Ishikawa (cell line): Measurements from ENCODE around the gene RAB9B.

Source experiments
- CEBPB ChIP-seq: IDR thresholded peaks from 2 replicates; pipeline ENCODE4 v1.6.1; 2012
- CREB1 ChIP-seq: IDR thresholded peaks from 2 replicates; pipeline ENCODE4 v1.6.1; 2012; ENCODE audit warnings: low read depth
- EGR1 ChIP-seq: IDR thresholded peaks from 2 replicates; pipeline ENCODE4 v1.6.1; 2012
- EP300 ChIP-seq: IDR thresholded peaks from 2 replicates; pipeline ENCODE4 v1.6.1; 2012; ENCODE audit warnings: borderline replicate concordance
- FOXM1 ChIP-seq: IDR thresholded peaks from 2 replicates; pipeline ENCODE4 v1.6.1; 2012; ENCODE audit warnings: low read depth, borderline replicate concordance
- NFIC ChIP-seq: IDR thresholded peaks from 2 replicates; pipeline ENCODE4 v1.6.1; 2012
- RAD21 ChIP-seq: IDR thresholded peaks from 2 replicates; pipeline ENCODE4 v1.6.1; 2012; ENCODE audit warnings: low read depth
- TAF1 ChIP-seq: IDR thresholded peaks from 2 replicates; pipeline ENCODE4 v1.6.1; 2012; ENCODE audit warnings: low read depth, mild to moderate bottlenecking
- TCF12 ChIP-seq: IDR thresholded peaks from 2 replicates; pipeline ENCODE4 v1.6.1; 2012; ENCODE audit warnings: low read depth
- TEAD4 ChIP-seq: IDR thresholded peaks from 2 replicates; pipeline ENCODE4 v1.6.1; 2012
- YY1 ChIP-seq: IDR thresholded peaks from 2 replicates; pipeline ENCODE4 v1.6.1; 2012; ENCODE audit warnings: low read depth
- ZBTB7A ChIP-seq: IDR thresholded peaks from 2 replicates; pipeline ENCODE4 v1.6.1; 2012; ENCODE audit warnings: low read depth
- TF ChIP-seq, protein P1 (sequence below): IDR thresholded peaks from 2 replicates; pipeline ENCODE4 v1.6.1; 2012
- TF ChIP-seq, protein P2 (sequence below): IDR thresholded peaks from 2 replicates; pipeline ENCODE4 v1.6.1; 2012; ENCODE audit warnings: low read depth, mild to moderate bottlenecking
- TF ChIP-seq, protein P3 (sequence below): IDR thresholded peaks from 2 replicates; pipeline ENCODE4 v1.6.1; 2012

Gene RAB9B

DNA sequence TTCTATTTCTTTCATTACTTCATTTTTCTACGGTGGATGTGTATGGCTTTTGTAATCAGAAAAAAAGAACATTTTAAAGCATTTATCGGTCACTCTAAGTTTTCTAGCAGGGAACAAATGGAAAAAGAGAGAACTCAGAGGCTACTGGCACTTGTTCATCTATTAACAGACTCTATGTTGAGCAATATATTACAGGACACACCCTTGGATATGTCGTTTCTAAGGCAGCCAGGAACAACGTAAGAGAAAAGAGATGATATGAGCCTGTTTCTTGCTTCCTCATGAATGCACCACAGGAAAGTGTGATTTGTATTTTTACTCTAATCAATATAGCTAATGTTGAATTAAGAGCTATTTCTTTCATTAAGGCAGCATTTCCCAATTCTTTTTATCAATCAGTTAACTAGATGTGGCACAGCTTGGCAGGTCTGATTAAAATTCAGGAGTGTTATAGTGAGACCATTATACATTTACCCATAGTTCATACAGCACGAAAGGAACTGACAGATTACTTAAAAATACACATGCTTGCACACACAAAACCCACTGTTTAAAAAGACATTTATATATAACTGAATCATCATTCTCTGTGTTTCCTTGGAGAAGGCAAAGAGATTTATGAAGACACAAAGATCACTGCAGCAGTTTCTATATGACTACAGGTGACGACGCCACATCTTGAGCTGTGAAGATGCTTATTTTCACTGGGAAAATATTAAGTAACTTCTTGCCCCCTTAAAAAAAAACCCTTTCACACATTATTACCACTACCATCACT lies 13.0 kb downstream of the RAB9B start:
- TF ChIP-seq EP300 (no peak), EGR1 (no peak), CREB1 (no peak)
- TF ChIP-seq, protein P1, sequence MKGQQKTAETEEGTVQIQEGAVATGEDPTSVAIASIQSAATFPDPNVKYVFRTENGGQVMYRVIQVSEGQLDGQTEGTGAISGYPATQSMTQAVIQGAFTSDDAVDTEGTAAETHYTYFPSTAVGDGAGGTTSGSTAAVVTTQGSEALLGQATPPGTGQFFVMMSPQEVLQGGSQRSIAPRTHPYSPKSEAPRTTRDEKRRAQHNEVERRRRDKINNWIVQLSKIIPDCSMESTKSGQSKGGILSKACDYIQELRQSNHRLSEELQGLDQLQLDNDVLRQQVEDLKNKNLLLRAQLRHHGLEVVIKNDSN, result no peak

DNA sequence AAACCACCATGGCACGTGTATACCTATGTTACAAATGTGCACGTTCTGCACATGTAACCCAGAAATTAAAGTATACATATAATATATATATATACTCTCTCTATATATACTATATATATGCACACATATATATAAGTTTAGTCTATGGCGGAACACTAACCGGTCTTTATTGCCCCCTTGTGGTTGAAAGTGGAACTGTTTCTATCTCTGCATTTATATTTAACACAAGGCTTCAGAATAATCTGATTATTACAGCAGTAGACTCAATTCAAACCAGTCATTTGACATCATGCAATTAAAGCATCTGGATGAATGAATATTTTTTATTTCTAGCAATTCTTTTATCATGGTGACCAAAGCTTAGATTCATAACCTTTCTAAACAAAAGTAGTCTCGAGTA lies 14.6 kb downstream of the RAB9B start:
- TF ChIP-seq EP300 (no peak), RAD21 (peak; percentile 55)

DNA sequence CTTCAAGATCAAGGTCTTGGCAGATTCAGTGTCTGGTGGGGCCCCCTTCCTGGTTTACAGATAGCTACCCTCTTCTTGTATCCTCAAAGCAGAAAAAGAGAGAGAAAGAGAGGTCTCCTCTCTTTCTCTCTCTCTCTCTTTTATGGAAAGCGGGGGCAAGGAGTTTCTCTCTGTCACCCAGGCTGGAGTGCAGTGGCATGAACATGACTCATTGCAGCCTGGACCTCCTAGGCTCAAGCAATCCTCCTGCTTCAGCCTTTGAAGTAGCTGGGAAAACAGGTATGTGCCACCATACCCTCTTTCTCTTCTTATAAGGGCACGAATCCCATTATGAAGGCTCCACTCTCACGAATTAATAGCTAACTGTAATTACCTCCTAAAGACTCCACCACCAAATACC lies 20.2 kb downstream of the RAB9B start:
- no peak for TF ChIP-seq TAF1
- TF ChIP-seq ZBTB7A, result no peak
- TF ChIP-seq, protein P2, sequence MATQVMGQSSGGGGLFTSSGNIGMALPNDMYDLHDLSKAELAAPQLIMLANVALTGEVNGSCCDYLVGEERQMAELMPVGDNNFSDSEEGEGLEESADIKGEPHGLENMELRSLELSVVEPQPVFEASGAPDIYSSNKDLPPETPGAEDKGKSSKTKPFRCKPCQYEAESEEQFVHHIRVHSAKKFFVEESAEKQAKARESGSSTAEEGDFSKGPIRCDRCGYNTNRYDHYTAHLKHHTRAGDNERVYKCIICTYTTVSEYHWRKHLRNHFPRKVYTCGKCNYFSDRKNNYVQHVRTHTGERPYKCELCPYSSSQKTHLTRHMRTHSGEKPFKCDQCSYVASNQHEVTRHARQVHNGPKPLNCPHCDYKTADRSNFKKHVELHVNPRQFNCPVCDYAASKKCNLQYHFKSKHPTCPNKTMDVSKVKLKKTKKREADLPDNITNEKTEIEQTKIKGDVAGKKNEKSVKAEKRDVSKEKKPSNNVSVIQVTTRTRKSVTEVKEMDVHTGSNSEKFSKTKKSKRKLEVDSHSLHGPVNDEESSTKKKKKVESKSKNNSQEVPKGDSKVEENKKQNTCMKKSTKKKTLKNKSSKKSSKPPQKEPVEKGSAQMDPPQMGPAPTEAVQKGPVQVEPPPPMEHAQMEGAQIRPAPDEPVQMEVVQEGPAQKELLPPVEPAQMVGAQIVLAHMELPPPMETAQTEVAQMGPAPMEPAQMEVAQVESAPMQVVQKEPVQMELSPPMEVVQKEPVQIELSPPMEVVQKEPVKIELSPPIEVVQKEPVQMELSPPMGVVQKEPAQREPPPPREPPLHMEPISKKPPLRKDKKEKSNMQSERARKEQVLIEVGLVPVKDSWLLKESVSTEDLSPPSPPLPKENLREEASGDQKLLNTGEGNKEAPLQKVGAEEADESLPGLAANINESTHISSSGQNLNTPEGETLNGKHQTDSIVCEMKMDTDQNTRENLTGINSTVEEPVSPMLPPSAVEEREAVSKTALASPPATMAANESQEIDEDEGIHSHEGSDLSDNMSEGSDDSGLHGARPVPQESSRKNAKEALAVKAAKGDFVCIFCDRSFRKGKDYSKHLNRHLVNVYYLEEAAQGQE, result no peak
- TF ChIP-seq FOXM1, result no peak
- no peak for TF ChIP-seq EGR1
- no peak for TF ChIP-seq CEBPB
- TF ChIP-seq, protein P3, sequence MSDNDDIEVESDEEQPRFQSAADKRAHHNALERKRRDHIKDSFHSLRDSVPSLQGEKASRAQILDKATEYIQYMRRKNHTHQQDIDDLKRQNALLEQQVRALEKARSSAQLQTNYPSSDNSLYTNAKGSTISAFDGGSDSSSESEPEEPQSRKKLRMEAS, result no peak
- no peak for TF ChIP-seq EP300
- no peak for TF ChIP-seq CREB1
- TF ChIP-seq, protein P1, result no peak
- no peak for TF ChIP-seq TCF12
- no peak for TF ChIP-seq NFIC
- TF ChIP-seq RAD21, result no peak
- TF ChIP-seq YY1, result no peak
- TF ChIP-seq TEAD4, result no peak

DNA sequence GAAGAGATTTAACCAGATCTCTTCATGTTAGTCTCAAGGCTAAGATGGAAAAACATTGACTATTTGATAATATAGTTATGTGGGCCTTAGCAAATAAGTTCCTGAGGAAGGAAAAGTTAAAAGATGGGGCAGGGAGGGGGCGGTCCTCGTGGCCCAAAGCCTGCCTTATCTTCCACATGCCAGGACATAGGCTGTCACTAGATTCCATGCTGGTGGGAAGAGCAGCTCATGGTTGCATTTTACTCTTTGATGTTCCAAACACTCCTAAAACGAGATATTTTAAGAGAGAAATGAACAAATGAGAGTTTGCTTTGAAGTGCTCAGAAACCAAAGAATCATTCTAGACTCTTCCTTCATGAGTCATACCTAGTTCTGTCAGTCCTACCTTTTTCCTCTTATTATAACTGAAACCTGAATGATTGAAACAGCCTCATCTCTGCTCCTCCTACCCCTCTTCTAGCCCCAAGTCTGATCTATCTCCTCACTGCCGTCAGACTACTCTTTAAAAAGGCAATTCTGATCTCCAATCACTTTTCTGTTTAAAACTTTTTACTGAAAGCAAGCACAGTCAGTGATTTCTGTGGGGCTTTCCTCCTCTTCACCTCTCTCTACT lies 25.1 kb downstream of the RAB9B start:
- TF ChIP-seq, protein P1, result no peak
- TF ChIP-seq TCF12, result no peak
- TF ChIP-seq, protein P3, result no peak
- TF ChIP-seq TAF1, result no peak
- TF ChIP-seq, protein P2, result no peak
- no peak for TF ChIP-seq EP300
- TF ChIP-seq FOXM1, result no peak
- no peak for TF ChIP-seq CEBPB
- no peak for TF ChIP-seq NFIC
- no peak for TF ChIP-seq ZBTB7A
- no peak for TF ChIP-seq TEAD4
- no peak for TF ChIP-seq EGR1
- no peak for TF ChIP-seq CREB1

DNA sequence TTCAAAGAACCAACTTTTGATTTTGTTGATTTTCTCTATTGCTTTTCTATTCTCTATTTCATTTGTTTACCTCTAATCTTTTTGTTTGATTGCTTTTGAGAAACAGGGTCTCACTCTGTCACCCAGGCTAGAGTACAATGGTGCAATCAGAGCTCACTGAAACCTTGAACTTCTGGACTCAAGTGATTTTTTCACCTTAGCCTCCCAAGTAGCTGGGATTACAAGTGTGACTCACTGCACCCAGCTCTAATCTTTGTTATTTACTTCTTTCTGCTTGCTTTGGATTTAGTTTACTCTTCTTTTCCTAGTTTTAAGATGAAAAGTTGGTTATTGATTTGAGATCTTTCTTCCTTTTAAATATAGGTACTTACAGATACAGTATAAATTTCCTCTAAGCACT lies 26.2 kb downstream of the RAB9B start:
- TF ChIP-seq YY1 (no peak), CEBPB (no peak), CREB1 (no peak), NFIC (no peak), EP300 (no peak), TCF12 (no peak), FOXM1 (no peak), TAF1 (no peak), TEAD4 (no peak), RAD21 (no peak), EGR1 (no peak), ZBTB7A (no peak)
- TF ChIP-seq, protein P1, result no peak
- TF ChIP-seq, protein P2, result no peak
